Activated gamma-delta T cell treated with anti-CD3 and anti-CD28 coated beads, Interleukin-2, amount 50 U/mL, for 16 hours (primary cell): ENCODE data around the gene DAPK1.

Experiments
- DNase-seq: peaks from one replicate; pipeline ENCODE4 v3.0.0-alpha.2; 2020; ENCODE audit warnings: low read depth

Gene DAPK1

DNA sequence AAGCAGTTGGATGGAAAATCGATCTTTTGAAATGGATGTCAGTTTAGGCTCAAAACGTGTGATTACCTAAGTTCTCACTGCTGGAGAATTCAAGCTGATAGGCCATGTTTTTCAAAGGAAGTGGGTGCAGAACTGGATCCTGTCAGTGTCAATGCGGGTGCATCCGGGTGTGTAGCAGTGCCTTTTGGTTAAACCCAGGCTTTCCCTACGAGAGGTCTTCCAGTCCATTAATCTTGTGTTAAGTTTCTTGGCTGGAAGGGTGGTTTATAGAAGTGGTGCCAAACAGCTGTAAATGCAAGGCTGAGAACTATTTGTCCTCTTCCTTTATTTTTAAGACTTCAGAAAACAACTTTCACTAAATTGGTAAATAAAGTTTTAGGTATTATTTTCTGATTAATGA is 71.9 kb downstream of the DAPK1 start:
- DNase-seq = no peak

DNA sequence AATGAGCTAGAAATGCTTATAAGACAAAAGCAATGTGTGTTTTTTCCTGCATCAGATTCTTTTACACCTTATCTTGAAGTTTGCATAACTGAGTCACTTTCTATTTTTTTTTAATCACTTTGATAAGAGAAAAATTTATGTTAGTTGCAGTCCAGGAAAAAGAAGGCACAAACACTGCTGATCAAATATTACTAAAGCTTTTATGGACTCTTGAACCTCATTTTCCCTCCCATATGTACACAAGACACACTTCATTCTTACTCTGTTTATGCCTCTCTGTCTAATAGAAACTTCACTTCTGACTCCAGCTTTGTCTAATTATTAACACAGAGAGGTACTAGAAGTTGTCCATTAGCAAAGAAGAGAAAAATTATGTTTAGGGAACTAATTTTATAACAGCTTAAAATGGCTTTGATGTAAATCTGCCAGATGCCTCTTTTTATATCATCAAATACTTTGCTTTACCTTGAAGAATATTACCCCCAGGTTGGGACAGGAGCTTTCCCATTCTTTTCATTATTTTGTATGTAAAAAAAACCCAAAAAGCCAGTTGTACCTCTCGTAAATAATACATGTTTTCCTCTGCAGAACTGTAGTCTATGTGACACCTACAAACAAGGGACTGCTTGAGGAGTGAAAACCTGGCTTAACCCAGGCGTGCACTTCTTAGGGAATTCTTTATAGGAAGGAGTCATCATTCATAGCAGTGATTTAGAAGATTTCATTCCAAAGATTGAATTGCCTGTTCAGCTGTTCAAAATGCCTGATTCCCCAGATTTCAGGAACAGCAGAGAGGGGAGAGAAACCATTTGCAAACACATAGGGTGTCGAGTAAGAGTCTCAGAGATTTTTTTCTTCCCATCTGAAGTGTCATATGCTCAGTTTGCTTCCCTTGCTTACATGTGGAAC is 72.6 kb downstream of the DAPK1 start:
- no peak for DNase-seq

DNA sequence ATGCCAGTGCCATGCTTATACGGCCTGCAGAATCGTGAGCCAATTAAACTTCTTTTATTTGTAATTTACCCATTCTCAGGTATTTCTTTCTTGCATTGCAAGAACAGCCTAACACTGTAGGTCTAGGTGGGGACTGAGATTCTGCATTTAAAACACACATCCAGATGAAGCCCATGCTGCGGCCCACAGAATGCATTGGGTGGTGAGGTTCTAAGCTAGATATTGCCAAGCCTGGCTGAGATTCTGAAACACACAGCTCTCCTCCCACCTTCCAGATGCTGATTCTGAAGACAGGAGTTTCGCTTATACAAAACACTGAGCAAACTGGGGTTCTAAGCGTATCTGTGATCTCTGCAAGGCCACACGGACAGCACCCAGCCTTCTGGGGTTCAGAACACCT is 75.1 kb downstream of the DAPK1 start:
- no peak for DNase-seq

DNA sequence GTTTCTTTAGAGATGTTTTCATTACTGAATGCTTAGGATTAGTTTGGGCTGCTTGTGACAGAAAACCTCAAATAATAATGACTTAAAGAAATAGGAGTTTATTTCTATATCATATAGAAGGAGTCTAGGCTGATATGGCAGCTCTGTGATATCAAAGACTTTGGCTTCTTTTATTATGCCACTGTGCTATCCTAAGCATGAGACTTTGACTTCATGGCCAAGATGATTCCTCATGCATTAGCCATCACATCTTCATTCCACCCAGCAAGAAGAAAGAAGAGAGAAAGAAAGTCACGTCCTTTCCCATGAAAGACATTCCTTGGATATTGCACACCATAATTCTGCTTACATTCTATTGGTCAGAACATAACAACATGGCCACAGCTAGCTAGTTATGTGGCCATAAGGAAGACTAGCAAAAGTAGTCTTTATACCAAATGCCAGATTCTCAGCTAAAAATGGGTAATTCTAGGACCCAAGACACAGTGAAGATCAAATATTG is 76.2 kb downstream of the DAPK1 start:
- no peak for DNase-seq

DNA sequence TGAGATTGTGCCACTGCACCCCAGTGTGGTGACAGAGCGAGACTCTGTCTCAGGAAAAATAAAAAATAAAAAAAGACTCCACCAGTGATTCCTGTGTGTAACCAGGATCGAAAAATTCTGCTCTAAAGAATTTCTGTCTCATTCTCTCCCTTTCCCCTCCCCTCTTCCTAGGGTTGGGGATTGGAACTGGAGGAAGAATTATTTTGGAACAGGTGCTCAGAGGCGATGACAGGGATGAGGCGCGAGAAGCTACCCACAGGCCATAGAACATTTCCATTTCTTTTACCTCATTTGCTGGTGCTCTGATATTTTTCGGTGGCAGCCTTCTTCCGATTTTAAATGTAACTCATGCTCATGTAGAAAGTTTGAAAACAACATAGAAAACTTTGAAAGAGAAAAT is 80.1 kb downstream of the DAPK1 start:
- DNase-seq = no peak

- no peak for DNase-seq
These were observed 81.0 kb downstream of the DAPK1 start for GRCh38 chr9:87578625-87579024.

- no peak for DNase-seq
These were observed 82.3 kb downstream of the DAPK1 start for GRCh38 chr9:87579781-87580541.

DNA sequence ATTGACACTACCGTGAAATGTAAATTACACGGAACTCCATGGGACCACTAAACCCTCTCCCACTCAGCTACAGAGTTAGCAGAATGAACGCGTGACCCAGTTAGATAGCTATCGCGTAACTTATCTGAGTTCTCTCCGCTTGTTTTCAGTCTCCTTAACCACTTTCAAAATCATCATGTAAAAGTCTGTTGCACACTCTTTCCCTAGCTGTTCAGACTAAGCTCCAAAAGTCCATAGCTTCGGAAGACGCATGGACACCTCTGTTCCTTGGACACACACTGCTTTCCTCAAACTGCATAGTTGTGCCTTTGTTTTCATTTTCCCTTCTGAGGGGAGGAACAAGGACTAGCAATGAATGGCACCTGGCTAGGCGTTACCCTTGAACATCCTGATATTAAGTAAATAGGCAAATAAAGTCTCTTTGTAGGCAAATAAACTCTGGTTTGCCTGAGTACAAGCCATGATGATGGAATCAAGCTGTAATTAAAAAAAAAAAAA is 83.3 kb downstream of the DAPK1 start:
- DNase-seq = no peak

- no peak for DNase-seq
These were observed 83.8 kb downstream of the DAPK1 start for GRCh38 chr9:87581513-87581912.

DNA sequence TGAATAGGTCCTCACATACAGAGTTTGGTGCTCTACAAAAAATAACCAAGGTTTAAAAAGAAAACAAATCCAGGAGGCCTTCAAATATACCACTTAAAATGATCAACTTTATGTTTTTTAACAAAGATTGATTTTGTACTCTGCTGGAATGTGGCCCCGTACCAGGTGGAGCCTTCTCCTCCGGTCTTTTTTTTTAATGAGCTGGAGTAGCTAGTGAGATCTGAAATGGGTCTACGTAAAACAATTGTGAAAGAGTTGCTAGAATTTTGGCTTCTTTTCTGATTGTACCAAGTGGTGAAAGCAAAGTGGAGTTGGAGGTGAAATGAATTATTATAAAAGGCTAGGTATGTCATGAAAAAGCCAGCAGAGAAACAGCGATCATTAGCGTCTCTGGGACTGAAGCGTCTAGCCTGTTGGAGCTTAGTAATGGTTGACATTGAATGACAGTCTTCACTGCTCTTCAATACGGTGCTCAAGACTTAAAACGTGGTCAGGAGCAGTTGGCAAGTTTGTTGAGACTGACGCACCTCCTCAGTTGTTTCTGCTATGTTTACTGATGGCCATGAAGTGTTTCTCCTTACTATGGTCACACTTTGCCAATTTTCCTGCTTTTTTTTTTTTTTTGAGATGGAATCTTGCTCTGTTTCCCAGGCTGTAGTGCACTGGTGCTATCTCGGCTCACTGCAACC is 84.4 kb downstream of the DAPK1 start:
- DNase-seq = no peak

GRCh38 chr9:87584326-87584725 is 86.7 kb downstream of the DAPK1 start:
- DNase-seq = no peak

- no peak for DNase-seq
These were observed 87.6 kb downstream of the DAPK1 start for GRCh38 chr9:87585123-87585855.

DNA sequence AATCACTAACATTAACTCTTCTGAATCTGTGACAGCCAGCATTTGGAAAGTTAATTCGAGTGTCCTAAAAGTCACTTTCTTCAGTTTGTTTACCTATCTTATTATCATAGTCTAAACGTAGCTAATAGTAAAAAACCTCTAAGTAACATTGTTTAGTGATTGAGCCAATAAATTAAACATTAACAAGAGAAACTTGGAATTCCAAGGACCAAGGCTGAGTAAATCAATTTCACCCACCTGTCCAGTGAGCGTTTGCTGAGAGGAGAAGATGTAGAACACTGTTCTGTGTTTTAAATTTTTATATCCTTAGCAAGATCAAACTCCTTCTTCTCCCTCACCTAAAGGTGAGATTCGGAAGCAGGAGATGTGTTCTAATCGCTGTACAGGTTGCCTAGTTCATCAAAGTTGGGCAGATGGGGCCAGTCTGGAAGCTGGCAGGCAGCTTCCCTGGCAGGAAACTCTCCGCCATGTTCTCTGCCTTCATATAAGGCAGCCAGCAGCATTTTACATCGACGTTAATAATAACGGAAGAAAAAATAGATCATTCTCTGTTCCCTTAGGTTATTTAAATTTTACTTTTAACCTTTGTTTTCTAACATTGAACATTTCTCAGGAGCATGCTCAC is 89.2 kb downstream of the DAPK1 start:
- DNase-seq = no peak

- no peak for DNase-seq
These were observed 89.7 kb downstream of the DAPK1 start for GRCh38 chr9:87587356-87587745.

DNA sequence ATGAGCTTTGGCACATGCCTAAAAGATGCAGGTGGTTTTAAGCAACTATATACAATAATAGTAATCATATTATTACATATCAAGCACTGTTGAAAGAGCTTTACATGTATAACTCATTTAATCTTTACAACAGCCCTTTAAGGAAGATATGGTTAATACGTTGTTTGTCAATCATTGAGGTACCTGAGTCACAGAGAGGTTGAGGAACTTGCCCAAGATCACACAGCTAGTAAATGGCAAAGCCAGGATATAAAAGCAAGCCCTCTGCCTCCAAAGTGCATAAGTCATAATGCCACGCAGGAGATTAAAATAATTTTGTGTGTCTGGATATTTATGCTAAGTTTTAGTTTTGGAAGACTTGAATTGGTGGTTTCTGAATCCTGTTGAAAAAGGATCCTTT is 90.2 kb downstream of the DAPK1 start:
- no peak for DNase-seq

- no peak for DNase-seq
These were observed 90.7 kb downstream of the DAPK1 start for GRCh38 chr9:87588339-87588738.

GRCh38 chr9:87590996-87591395 is 93.3 kb downstream of the DAPK1 start:
- no peak for DNase-seq

- no peak for DNase-seq
These were observed 95.1 kb downstream of the DAPK1 start for GRCh38 chr9:87592554-87593358.

- DNase-seq = no peak
These were observed 95.8 kb downstream of the DAPK1 start for GRCh38 chr9:87593359-87593980.

DNA sequence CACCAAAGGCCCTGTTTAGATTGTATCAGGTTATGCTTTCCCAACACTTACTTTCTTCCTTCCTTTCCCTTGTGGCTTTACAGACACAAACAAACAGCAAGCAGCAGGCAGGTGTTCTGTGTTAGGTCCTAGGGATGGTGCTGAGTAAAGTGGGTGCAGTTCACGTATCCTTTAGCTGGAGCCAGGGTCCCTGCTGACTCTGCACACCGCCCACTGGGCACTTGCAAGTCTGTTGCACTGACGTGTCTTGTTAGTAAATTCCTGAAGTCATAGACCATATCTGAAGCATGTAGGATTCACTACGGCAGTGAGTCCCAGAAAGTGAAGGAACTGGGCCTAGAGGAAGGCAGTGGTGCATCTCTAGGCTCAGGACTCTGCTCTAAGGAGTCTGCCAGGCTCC is 96.5 kb downstream of the DAPK1 start:
- no peak for DNase-seq
